Measurements from ENCODE around the gene NCR3LG1. TPM values are rescaled to one million over a fixed set of nuclear protein-coding genes. Genes with fewer than 3 reads are reported as not detected.

The NCR3LG1 gene
- 1 to 10 TPM; 1.5 to 1.6 (median 1.6) TPM for polyA plus RNA-seq (ENCODE audit: insufficient read length in 3 of 3)

- DNase-seq (ENCODE audit: low read depth in 3 of 3, low spot score in 2 of 3): peak in 1 of 3 donors; percentile 24
These were observed at the start of gene NCR3LG1 for GRCh38 chr11:17351510-17352176. NCR3LG1 (plus strand) TSS chr11:17351800; CDS start chr11:17351970, 170 bp downstream.

GRCh38 chr11:17313349-17314231, 38.0 kb upstream of the NCR3LG1 start:
- no peak for DNase-seq (ENCODE audit: low read depth in 3 of 3, low spot score in 2 of 3)

GRCh38 chr11:17314232-17314547, 37.4 kb upstream of the NCR3LG1 start:
- DNase-seq (ENCODE audit: low read depth in 3 of 3, low spot score in 2 of 3): peak in 1 of 3 donors; percentile 7

GRCh38 chr11:17314904-17315426, 36.6 kb upstream of the NCR3LG1 start:
- no peak for DNase-seq (ENCODE audit: low read depth in 3 of 3, low spot score in 2 of 3)

GRCh38 chr11:17328871-17329494, 22.6 kb upstream of the NCR3LG1 start:
- no peak for DNase-seq (ENCODE audit: low read depth in 3 of 3, low spot score in 2 of 3)

GRCh38 chr11:17331669-17332068, 19.9 kb upstream of the NCR3LG1 start:
- no peak for DNase-seq (ENCODE audit: low read depth in 3 of 3, low spot score in 2 of 3)

GRCh38 chr11:17333799-17334586, 17.6 kb upstream of the NCR3LG1 start:
- DNase-seq (ENCODE audit: low read depth in 3 of 3, low spot score in 2 of 3): no peak

- DNase-seq (ENCODE audit: low read depth in 3 of 3, low spot score in 2 of 3): no peak
These were observed 8.3 kb upstream of the NCR3LG1 start for GRCh38 chr11:17343257-17343656.

GRCh38 chr11:17343907-17344306, 7.7 kb upstream of the NCR3LG1 start:
- DNase-seq (ENCODE audit: low read depth in 3 of 3, low spot score in 2 of 3): no peak

- DNase-seq (ENCODE audit: low read depth in 3 of 3, low spot score in 2 of 3): no peak
These were observed 3.9 kb upstream of the NCR3LG1 start for GRCh38 chr11:17347676-17348075.

- DNase-seq (ENCODE audit: low read depth in 3 of 3, low spot score in 2 of 3): no peak
These were observed 987 bp upstream of the NCR3LG1 start for GRCh38 chr11:17350455-17351171.

- no peak for DNase-seq (ENCODE audit: low read depth in 3 of 3, low spot score in 2 of 3)
These were observed 459 bp upstream of the NCR3LG1 start for GRCh38 chr11:17351172-17351509.

GRCh38 chr11:17352950-17353820, 1.6 kb downstream of the NCR3LG1 start:
- DNase-seq (ENCODE audit: low read depth in 3 of 3, low spot score in 2 of 3): peak in 2 of 3 donors; percentile 56 to 62

- DNase-seq (ENCODE audit: low read depth in 3 of 3, low spot score in 2 of 3): peak in 1 of 3 donors; percentile 13
These were observed 2.4 kb downstream of the NCR3LG1 start for GRCh38 chr11:17353821-17354600.

GRCh38 chr11:17354601-17354991, 3.0 kb downstream of the NCR3LG1 start:
- DNase-seq (ENCODE audit: low read depth in 3 of 3, low spot score in 2 of 3): peak in 2 of 3 donors; percentile 54 to 63

- DNase-seq (ENCODE audit: low read depth in 3 of 3, low spot score in 2 of 3): no peak
These were observed 14.9 kb downstream of the NCR3LG1 start for GRCh38 chr11:17366495-17366894.

- DNase-seq (ENCODE audit: low read depth in 3 of 3, low spot score in 2 of 3): no peak
These were observed 17.0 kb downstream of the NCR3LG1 start for GRCh38 chr11:17368551-17368950.

- DNase-seq (ENCODE audit: low read depth in 3 of 3, low spot score in 2 of 3): no peak
These were observed 17.5 kb downstream of the NCR3LG1 start for GRCh38 chr11:17369094-17369493.
